WTC11 (cell line): ENCODE results near the gene TCOF1. TPM values are rescaled to one million over a fixed set of nuclear protein-coding genes. Genes with fewer than 3 reads are reported as not detected.
A peak's percentile ranks its signal among the peaks of the same experiment; 100 is the strongest.

Source experiments
- ATAC-seq: fragments of 200-7000 bp; cut with Tn5 transposase; 2 replicates; pipeline ENCODE4 v1.10.0; 2021; ENCODE audit warnings: mild to moderate bottlenecking, moderate library complexity
- CTCF ChIA-PET: fragments of 300-600 bp; sonication (Branson Sonifier 250); formaldehyde crosslinking; loops from one replicate; lab custom pipeline; 2021; ENCODE audit warnings: antibody characterized with exemption; lab: Charles Lee
- POLR2A ChIA-PET: fragments of 350-600 bp; sonication (Branson Sonifier 250); formaldehyde crosslinking; loops from one replicate; lab custom pipeline; 2021; ENCODE audit warnings: antibody characterized with exemption; lab: Charles Lee
- DNase-seq: peaks from one replicate; pipeline ENCODE4 v3.0.0; 2021; ENCODE audit warnings: low spot score
- H3K27ac Mint-ChIP-seq: 2 replicates; pipeline ENCODE4 v1.8.0; 2021; ENCODE audit warnings: mixed read lengths
- H3K27me3 Mint-ChIP-seq: 2 replicates; pipeline ENCODE4 v1.8.0; 2021; ENCODE audit warnings: low read depth, mild to moderate bottlenecking, moderate library complexity, mixed read lengths
- H3K36me3 Mint-ChIP-seq: 2 replicates; pipeline ENCODE4 v1.8.0; 2021; ENCODE audit warnings: mixed read lengths
- H3K4me1 Mint-ChIP-seq: 2 replicates; pipeline ENCODE4 v1.8.0; 2022; ENCODE audit warnings: mixed read lengths
- H3K4me3 Mint-ChIP-seq: 2 replicates; pipeline ENCODE4 v1.8.0; 2021; ENCODE audit warnings: mild to moderate bottlenecking, moderate library complexity, mixed read lengths
- H3K9me3 Mint-ChIP-seq: 2 replicates; pipeline ENCODE4 v1.8.0; 2021; ENCODE audit warnings: mixed read lengths
- ELF4 ChIP-seq: sonication (generic); formaldehyde crosslinking; IDR thresholded peaks from 2 replicates; pipeline ENCODE4 v1.8.1; 2022; ENCODE audit warnings: low read depth, mild to moderate bottlenecking, moderate library complexity, missing genetic modification reagents
- EMX1 ChIP-seq: fragments of 250-450 bp; sonication (Bioruptor Pico); IDR thresholded peaks from 2 replicates; pipeline ENCODE4 v1.8.0; 2021; ENCODE audit warnings: mild to moderate bottlenecking
- GTF2I ChIP-seq: fragments of 250-450 bp; sonication (Bioruptor Pico); conservative IDR thresholded peaks from 2 replicates; pipeline ENCODE4 v1.4.0; 2021; ENCODE audit warnings: mild to moderate bottlenecking
- KAT7 ChIP-seq: sonication (generic); formaldehyde crosslinking; IDR thresholded peaks from 2 replicates; pipeline ENCODE4 v1.8.1; 2023; ENCODE audit warnings: missing genetic modification reagents, mild to moderate bottlenecking, borderline replicate concordance
- NFYB ChIP-seq: sonication (generic); formaldehyde crosslinking; conservative IDR thresholded peaks from 2 replicates; pipeline ENCODE4 v1.8.0; 2022; ENCODE audit warnings: low read depth, missing genetic modification reagents
- RELA ChIP-seq: sonication (generic); formaldehyde crosslinking; IDR thresholded peaks from 2 replicates; pipeline ENCODE4 v1.8.1; 2022; ENCODE audit warnings: missing genetic modification reagents, mild to moderate bottlenecking, borderline replicate concordance
- RORB ChIP-seq: fragments of 250-450 bp; sonication (Bioruptor Pico); IDR thresholded peaks from 2 replicates; pipeline ENCODE4 v1.9.0; 2021; ENCODE audit warnings: mild to moderate bottlenecking
- SOX15 ChIP-seq: fragments of 250-450 bp; sonication (Bioruptor Pico); IDR thresholded peaks from 2 replicates; pipeline ENCODE4 v1.9.0; 2021; ENCODE audit warnings: mild to moderate bottlenecking
- TP53 ChIP-seq: sonication (generic); formaldehyde crosslinking; IDR thresholded peaks from 2 replicates; pipeline ENCODE4 v1.8.1; 2023; ENCODE audit warnings: mild to moderate bottlenecking, missing genetic modification reagents
- ZNF416 ChIP-seq: fragments of 250-450 bp; sonication (Bioruptor Pico); IDR thresholded peaks from 2 replicates; pipeline ENCODE4 v1.9.0; 2021; ENCODE audit warnings: mild to moderate bottlenecking, inconsistent platforms
- ZNF423 ChIP-seq: fragments of 250-450 bp; sonication (Bioruptor Pico); IDR thresholded peaks from 2 replicates; pipeline ENCODE4 v2.1.2; 2022; ENCODE audit warnings: mild to moderate bottlenecking, moderate library complexity
- ZNF671 ChIP-seq: fragments of 250-450 bp; sonication (Bioruptor Pico); IDR thresholded peaks from 2 replicates; pipeline ENCODE4 v1.8.0; 2021; ENCODE audit warnings: mild to moderate bottlenecking
- total RNA-seq: library from RNA; stranded (reverse); gene quantifications from 3 replicates; pipeline ENCODE4 v1.2.3, GENCODE V29; 2021
- TF ChIP-seq, protein P1 (sequence below): sonication (generic); formaldehyde crosslinking; IDR thresholded peaks from 2 replicates; pipeline ENCODE4 v1.8.1; 2023; ENCODE audit warnings: mild to moderate bottlenecking, missing genetic modification reagents
- TF ChIP-seq, protein P2 (sequence below): fragments of 250-450 bp; sonication (Bioruptor Pico); conservative IDR thresholded peaks from 2 replicates; pipeline ENCODE4 v1.9.0; 2021; ENCODE audit warnings: mild to moderate bottlenecking
- TF ChIP-seq, protein P3 (sequence below): fragments of 250-450 bp; sonication (Bioruptor Pico); IDR thresholded peaks from 2 replicates; pipeline ENCODE4 v1.8.0; 2021; ENCODE audit warnings: mild to moderate bottlenecking
- TF ChIP-seq, protein P4 (sequence below): sonication (generic); formaldehyde crosslinking; IDR thresholded peaks from 2 replicates; pipeline ENCODE4 v1.8.0; 2022; ENCODE audit warnings: mild to moderate bottlenecking, missing genetic modification reagents
- TF ChIP-seq, protein P5 (sequence below): sonication (generic); formaldehyde crosslinking; IDR thresholded peaks from 2 replicates; pipeline ENCODE4 v1.8.1; 2023; ENCODE audit warnings: mild to moderate bottlenecking, missing genetic modification reagents, moderate library complexity
- TF ChIP-seq, protein P6 (sequence below): sonication (generic); formaldehyde crosslinking; IDR thresholded peaks from 2 replicates; pipeline ENCODE4 v1.8.1; 2023; ENCODE audit warnings: mild to moderate bottlenecking, missing genetic modification reagents, moderate library complexity

TCOF1 gene
- total RNA-seq, 1 experiment from 2014 or later: 174 TPM

DNA sequence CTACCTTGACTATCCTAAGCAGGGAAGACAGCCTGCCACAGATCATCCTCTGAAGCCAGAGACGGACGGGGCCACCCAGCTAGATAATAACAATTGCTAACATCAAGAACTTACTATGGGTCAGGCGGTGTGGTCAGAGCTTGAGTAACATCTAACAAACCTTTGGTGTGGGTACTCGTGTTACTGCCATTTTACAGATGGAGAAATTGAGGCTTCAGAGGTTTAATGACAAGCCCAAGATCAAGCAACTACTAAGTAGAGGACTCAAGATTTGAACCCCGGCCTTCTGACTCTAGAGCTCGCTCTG, 38.1 kb upstream of the TCOF1 start:
- Mint-ChIP-seq H3K36me3 (no peaks in the 10 kb centered on the region), H3K4me1 (peaks cover 11% of the 10 kb centered on the region), H3K27ac (no peak overlapping the region), H3K27me3 (no peaks in the 10 kb centered on the region; the same call in 1 of the 2 replicates), H3K4me3 (no peak overlapping the region), H3K9me3 (peaks cover 9% of the 10 kb centered on the region; the same call in 1 of the 2 replicates)
- POLR2A ChIA-PET: interaction anchor here (1.1 kb wide), 1 partner anchor 44 kb away, joined by 3 read pairs; no protein-coding TSS in a partner anchor
- CTCF ChIA-PET: interaction anchor here (0.7 to 2.4 kb wide), 8 partner anchors 8 to 194 kb away, joined by 3 to 10 read pairs (median 4); partner anchors contain the start of gene ARSI
- ATAC-seq: no peak
- no peak for DNase-seq
- TF ChIP-seq, protein P1, sequence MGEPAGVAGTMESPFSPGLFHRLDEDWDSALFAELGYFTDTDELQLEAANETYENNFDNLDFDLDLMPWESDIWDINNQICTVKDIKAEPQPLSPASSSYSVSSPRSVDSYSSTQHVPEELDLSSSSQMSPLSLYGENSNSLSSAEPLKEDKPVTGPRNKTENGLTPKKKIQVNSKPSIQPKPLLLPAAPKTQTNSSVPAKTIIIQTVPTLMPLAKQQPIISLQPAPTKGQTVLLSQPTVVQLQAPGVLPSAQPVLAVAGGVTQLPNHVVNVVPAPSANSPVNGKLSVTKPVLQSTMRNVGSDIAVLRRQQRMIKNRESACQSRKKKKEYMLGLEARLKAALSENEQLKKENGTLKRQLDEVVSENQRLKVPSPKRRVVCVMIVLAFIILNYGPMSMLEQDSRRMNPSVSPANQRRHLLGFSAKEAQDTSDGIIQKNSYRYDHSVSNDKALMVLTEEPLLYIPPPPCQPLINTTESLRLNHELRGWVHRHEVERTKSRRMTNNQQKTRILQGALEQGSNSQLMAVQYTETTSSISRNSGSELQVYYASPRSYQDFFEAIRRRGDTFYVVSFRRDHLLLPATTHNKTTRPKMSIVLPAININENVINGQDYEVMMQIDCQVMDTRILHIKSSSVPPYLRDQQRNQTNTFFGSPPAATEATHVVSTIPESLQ (CRISPR knock-in tag): no peak
- no peak for TF ChIP-seq ZNF423 (CRISPR knock-in tag)
- no peak for TF ChIP-seq RORB (CRISPR knock-in tag)
- no peak for TF ChIP-seq RELA (CRISPR knock-in tag)
- no peak for TF ChIP-seq ZNF671 (CRISPR knock-in tag)
- no peak for TF ChIP-seq KAT7 (CRISPR knock-in tag)
- TF ChIP-seq SOX15: no peak
- TF ChIP-seq GTF2I (CRISPR knock-in tag): no peak
- TF ChIP-seq, protein P2, sequence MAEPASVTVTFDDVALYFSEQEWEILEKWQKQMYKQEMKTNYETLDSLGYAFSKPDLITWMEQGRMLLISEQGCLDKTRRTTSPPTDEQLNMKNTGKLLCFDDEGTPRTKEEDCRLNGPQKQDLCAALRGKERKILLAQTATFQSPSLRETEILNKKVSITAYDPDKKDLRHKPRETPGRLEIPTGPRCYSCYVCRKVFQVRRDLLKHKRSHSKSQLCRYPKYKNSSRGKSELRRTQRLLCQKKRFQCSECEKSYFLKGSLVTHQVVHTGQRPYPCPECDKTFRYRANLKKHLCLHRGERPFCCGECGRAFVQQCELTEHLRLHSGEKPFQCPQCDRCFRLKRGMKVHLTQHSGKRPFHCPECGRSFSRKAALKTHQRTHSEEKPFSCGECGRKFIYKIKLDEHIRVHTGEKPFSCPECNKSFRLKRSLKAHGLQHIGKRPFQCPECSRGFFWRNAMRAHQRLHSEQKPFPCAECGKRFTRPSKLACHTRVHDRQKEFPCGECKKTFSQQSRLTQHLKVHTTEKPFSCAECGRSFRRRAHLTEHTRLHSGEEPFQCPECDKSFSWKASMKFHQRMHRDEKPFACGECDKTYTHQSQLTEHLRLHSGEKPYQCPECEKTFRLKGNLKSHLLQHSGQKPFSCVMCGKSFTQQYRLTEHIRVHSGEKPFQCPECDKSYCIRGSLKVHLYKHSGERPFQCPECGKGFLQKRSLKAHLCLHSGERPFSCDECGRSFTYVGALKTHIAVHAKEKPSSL (CRISPR knock-in tag): no peak
- TF ChIP-seq, protein P3, sequence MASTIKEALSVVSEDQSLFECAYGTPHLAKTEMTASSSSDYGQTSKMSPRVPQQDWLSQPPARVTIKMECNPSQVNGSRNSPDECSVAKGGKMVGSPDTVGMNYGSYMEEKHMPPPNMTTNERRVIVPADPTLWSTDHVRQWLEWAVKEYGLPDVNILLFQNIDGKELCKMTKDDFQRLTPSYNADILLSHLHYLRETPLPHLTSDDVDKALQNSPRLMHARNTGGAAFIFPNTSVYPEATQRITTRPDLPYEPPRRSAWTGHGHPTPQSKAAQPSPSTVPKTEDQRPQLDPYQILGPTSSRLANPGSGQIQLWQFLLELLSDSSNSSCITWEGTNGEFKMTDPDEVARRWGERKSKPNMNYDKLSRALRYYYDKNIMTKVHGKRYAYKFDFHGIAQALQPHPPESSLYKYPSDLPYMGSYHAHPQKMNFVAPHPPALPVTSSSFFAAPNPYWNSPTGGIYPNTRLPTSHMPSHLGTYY: no peak
- no peak for TF ChIP-seq ZNF416 (CRISPR knock-in tag)
- no peak for TF ChIP-seq ELF4 (CRISPR knock-in tag)
- no peak for TF ChIP-seq TP53 (CRISPR knock-in tag)

DNA sequence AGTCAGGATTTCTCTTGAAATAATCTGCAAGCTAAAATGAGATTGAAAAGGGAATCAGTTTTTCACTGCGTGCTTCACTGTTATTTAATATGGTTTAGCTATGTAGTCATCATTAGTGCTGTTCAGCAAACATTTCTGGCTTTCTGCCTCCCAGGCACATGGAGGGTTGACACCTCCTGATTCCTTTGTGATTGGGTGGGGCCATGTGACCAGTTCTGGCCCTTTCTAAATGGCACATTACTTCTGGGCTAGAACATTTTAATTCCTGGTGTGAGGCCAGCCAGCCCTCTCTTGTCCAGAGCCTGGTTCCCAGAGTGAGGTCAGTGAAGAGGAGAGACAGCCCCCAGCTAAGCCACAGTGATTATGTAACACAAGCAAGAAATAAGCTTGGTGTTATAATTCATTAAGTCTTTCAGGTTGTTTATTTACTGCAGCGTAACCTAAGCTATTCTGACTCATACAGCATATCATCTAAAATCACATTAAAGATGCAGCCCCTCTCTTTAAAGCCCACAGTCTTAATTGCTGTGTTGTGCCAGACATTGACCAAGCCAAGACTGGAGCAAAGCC, 37.4 kb upstream of the TCOF1 start:
- CTCF ChIA-PET: interaction anchor here (0.7 to 2.4 kb wide), 6 partner anchors 9 to 116 kb away, joined by 3 to 10 read pairs (median 4); partner anchors contain the start of gene ARSI
- DNase-seq (no peak), ATAC-seq (no peak)
- no peaks in the 10 kb centered on the region for H3K36me3 Mint-ChIP-seq
- TF ChIP-seq, protein P4, sequence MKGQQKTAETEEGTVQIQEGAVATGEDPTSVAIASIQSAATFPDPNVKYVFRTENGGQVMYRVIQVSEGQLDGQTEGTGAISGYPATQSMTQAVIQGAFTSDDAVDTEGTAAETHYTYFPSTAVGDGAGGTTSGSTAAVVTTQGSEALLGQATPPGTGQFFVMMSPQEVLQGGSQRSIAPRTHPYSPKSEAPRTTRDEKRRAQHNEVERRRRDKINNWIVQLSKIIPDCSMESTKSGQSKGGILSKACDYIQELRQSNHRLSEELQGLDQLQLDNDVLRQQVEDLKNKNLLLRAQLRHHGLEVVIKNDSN (CRISPR knock-in tag): peak; percentile 12; the same call in 1 of the 2 replicates
- TF ChIP-seq, protein P5, sequence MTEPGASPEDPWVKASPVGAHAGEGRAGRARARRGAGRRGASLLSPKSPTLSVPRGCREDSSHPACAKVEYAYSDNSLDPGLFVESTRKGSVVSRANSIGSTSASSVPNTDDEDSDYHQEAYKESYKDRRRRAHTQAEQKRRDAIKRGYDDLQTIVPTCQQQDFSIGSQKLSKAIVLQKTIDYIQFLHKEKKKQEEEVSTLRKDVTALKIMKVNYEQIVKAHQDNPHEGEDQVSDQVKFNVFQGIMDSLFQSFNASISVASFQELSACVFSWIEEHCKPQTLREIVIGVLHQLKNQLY: no peak
- TF ChIP-seq, protein P6, sequence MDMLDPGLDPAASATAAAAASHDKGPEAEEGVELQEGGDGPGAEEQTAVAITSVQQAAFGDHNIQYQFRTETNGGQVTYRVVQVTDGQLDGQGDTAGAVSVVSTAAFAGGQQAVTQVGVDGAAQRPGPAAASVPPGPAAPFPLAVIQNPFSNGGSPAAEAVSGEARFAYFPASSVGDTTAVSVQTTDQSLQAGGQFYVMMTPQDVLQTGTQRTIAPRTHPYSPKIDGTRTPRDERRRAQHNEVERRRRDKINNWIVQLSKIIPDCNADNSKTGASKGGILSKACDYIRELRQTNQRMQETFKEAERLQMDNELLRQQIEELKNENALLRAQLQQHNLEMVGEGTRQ: peak; percentile 13; the same call in 1 of the 2 replicates
- TF ChIP-seq EMX1 (CRISPR knock-in tag) (no peak), ELF4 (CRISPR knock-in tag) (no peak), NFYB (no peak)
- peaks cover 11% of the 10 kb centered on the region for H3K4me1 Mint-ChIP-seq
- POLR2A ChIA-PET: interaction anchor here (1.1 kb wide), 1 partner anchor 45 kb away, joined by 3 read pairs; no protein-coding TSS in a partner anchor
- H3K4me3 Mint-ChIP-seq: no peak overlapping the region
- H3K27me3 Mint-ChIP-seq: no peaks in the 10 kb centered on the region; the same call in 1 of the 2 replicates
- no peak overlapping the region for H3K27ac Mint-ChIP-seq
- H3K9me3 Mint-ChIP-seq: peaks cover 8% of the 10 kb centered on the region; the same call in 1 of the 2 replicates
